Activated CD4-positive, alpha-beta T cell treated with anti-CD3 and anti-CD28 coated beads, Interleukin-2, amount 10 ng/mL, durations not matched to agents 24 days and 14 days (primary cell): ENCODE data around the gene SLC5A10. TPM values are rescaled to one million over a fixed set of nuclear protein-coding genes. Genes with fewer than 3 reads are reported as not detected.

Experiments
- DNase-seq: peaks from one replicate; pipeline ENCODE4 v3.0.0; 2022
- H3K27ac Mint-ChIP-seq: one replicate; pipeline ENCODE4 v1.8.0; 2022; ENCODE audit warnings: mild to moderate bottlenecking, mixed read lengths
- H3K27me3 Mint-ChIP-seq: one replicate; pipeline ENCODE4 v1.8.0; 2022; ENCODE audit warnings: mixed read lengths
- H3K36me3 Mint-ChIP-seq: one replicate; pipeline ENCODE4 v1.8.0; 2022; ENCODE audit warnings: low read depth, mild to moderate bottlenecking, mixed read lengths
- H3K4me1 Mint-ChIP-seq: one replicate; pipeline ENCODE4 v1.8.0; 2021; ENCODE audit warnings: mixed read lengths
- H3K4me3 Mint-ChIP-seq: one replicate; pipeline ENCODE4 v1.8.0; 2022; ENCODE audit warnings: mild to moderate bottlenecking, moderate library complexity, mixed read lengths
- H3K9me3 Mint-ChIP-seq: one replicate; pipeline ENCODE4 v1.8.0; 2021; ENCODE audit warnings: mixed read lengths
- intact Hi-C: fragments of 100-400 bp; cut with micrococcal nuclease; formaldehyde crosslinking; loops from one replicate; pipeline ENCODE4 v1.15.1; 2023
- total RNA-seq: library from RNA; stranded (reverse); gene quantifications from 2 replicates; pipeline ENCODE4 v1.2.3, GENCODE V29; 2022

The SLC5A10 gene
- total RNA-seq, 1 donor from 2014 or later: not detected

- intact Hi-C loops: loop anchor here (5.0 kb wide), 1 partner anchor 36 kb away; no protein-coding TSS in a partner anchor
- peak; percentile 67 for DNase-seq
- H3K27me3 Mint-ChIP-seq: peaks cover 9% of the 10 kb centered on the region
Measured at GRCh38 chr17:19002805-19003542, 51.0 kb downstream of the SLC5A10 start.

GRCh38 chr17:19003543-19004420, 51.8 kb downstream of the SLC5A10 start:
- peak overlapping the region; percentile 90 for H3K4me3 Mint-ChIP-seq
- no peaks in the 10 kb centered on the region for H3K9me3 Mint-ChIP-seq
- peak; percentile 76 for DNase-seq
- peaks cover 12% of the 10 kb centered on the region for H3K27me3 Mint-ChIP-seq
- H3K36me3 Mint-ChIP-seq: peaks cover 5% of the 10 kb centered on the region
- intact Hi-C loops: loop anchor here (2.0 to 5.0 kb wide), 2 partner anchors 36 to 147 kb away; no protein-coding TSS in a partner anchor
- H3K27ac Mint-ChIP-seq: peak overlapping the region; percentile 91
- H3K4me1 Mint-ChIP-seq: peaks cover 21% of the 10 kb centered on the region

More at GRCh38 chr17:19002805-19003542, 51.0 kb downstream of the SLC5A10 start:
- Mint-ChIP-seq H3K36me3 (peaks cover 5% of the 10 kb centered on the region), H3K4me1 (peaks cover 21% of the 10 kb centered on the region), H3K9me3 (no peaks in the 10 kb centered on the region), H3K27ac (no peak overlapping the region), H3K4me3 (peak overlapping the region; percentile 90)

GRCh38 chr17:19004421-19005136, 52.6 kb downstream of the SLC5A10 start, which contains the start of gene FAM83G:
FAM83G (minus strand) TSS chr17:19004764; CDS start chr17:19004041, 723 bp downstream.
- H3K36me3 Mint-ChIP-seq: peaks cover 5% of the 10 kb centered on the region
- peak within 1 kb of the TSS; percentile 91 for H3K27ac Mint-ChIP-seq
- DNase-seq: peak; percentile 94
- peak within 1 kb of the TSS; percentile 90 for H3K4me3 Mint-ChIP-seq
- H3K27me3 Mint-ChIP-seq: peaks cover 14% of the 10 kb centered on the region
- H3K9me3 Mint-ChIP-seq: no peaks in the 10 kb centered on the region
- intact Hi-C loops: loop anchor here (2.0 to 5.0 kb wide), 2 partner anchors 37 to 148 kb away; no protein-coding TSS in a partner anchor
- peaks cover 21% of the 10 kb centered on the region for H3K4me1 Mint-ChIP-seq

- DNase-seq: no peak
- peaks cover 17% of the 10 kb centered on the region for H3K27me3 Mint-ChIP-seq
- no peaks in the 10 kb centered on the region for H3K9me3 Mint-ChIP-seq
- H3K27ac Mint-ChIP-seq: peak overlapping the region; percentile 69
- peaks cover 21% of the 10 kb centered on the region for H3K4me1 Mint-ChIP-seq
- H3K4me3 Mint-ChIP-seq: peak overlapping the region; percentile 72
- intact Hi-C loops: loop anchor here (2.0 kb wide), 1 partner anchor 148 kb away; no protein-coding TSS in a partner anchor
- peaks cover 5% of the 10 kb centered on the region for H3K36me3 Mint-ChIP-seq
Measured at GRCh38 chr17:19005137-19005773, 53.3 kb downstream of the SLC5A10 start.

GRCh38 chr17:19005789-19006430, 53.9 kb downstream of the SLC5A10 start:
- no peak for DNase-seq
- Mint-ChIP-seq H3K4me3 (no peak overlapping the region), H3K9me3 (no peaks in the 10 kb centered on the region), H3K36me3 (peaks cover 5% of the 10 kb centered on the region), H3K27ac (peak overlapping the region; percentile 62), H3K4me1 (peaks cover 19% of the 10 kb centered on the region), H3K27me3 (peaks cover 17% of the 10 kb centered on the region)
- intact Hi-C loops: loop anchor here (2.0 kb wide), 1 partner anchor 149 kb away; no protein-coding TSS in a partner anchor

GRCh38 chr17:19006698-19007097, 54.7 kb downstream of the SLC5A10 start:
- H3K36me3 Mint-ChIP-seq: peaks cover 5% of the 10 kb centered on the region
- peaks cover 21% of the 10 kb centered on the region for H3K4me1 Mint-ChIP-seq
- H3K27ac Mint-ChIP-seq: no peak overlapping the region
- peaks cover 17% of the 10 kb centered on the region for H3K27me3 Mint-ChIP-seq
- no peak for DNase-seq
- intact Hi-C loops: no loop called here
- H3K9me3 Mint-ChIP-seq: no peaks in the 10 kb centered on the region
- no peak overlapping the region for H3K4me3 Mint-ChIP-seq

- Mint-ChIP-seq H3K27me3 (peaks cover 17% of the 10 kb centered on the region), H3K4me1 (peaks cover 5% of the 10 kb centered on the region), H3K4me3 (no peak overlapping the region), H3K9me3 (no peaks in the 10 kb centered on the region), H3K36me3 (no peaks in the 10 kb centered on the region), H3K27ac (no peak overlapping the region)
- intact Hi-C loops: no loop called here
- no peak for DNase-seq
Measured at GRCh38 chr17:19009970-19010369, 58.0 kb downstream of the SLC5A10 start.

DNA sequence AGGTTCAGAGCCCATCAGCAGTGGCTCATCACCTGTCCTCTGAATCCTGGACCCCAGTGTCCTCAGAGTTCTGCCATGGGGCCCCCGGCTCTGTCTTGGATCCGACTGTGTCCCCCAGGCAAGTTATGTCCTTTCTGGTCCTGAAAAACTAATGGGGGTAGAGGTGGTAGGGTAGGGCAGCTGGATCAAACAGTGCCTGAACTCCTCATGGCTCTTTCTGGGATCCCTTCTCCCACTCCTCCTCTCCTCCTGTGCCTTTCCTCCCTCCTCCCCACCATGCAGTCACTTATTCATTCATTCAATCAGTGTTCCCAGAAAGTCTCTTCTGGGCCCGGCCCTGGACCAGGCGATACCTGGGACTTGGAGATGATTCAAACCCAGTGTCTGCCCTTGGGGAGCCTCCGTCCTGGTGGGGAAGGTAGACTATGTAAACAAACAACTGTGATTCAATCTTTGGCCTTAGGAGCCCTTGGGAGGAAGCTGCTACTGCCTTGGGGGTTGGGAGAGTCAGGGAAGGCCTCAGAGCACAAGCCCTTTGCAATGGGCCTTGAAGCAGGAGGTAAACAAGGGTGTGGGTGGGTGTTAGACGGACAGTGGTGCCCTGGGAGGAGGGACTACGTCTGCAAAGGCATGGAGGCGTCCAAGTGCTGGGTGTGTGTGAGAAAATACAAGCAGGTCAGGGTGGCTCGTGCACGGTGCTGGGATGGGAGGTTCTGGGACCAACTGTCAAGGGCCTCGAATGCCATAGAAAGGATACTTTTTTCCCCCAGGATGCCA, 59.0 kb downstream of the SLC5A10 start:
- Mint-ChIP-seq H3K9me3 (no peaks in the 10 kb centered on the region), H3K27me3 (peaks cover 16% of the 10 kb centered on the region), H3K4me1 (peaks cover 4% of the 10 kb centered on the region), H3K27ac (no peak overlapping the region), H3K4me3 (no peak overlapping the region), H3K36me3 (no peaks in the 10 kb centered on the region)
- DNase-seq: no peak
- intact Hi-C loops: no loop called here

GRCh38 chr17:19011581-19011980, 59.6 kb downstream of the SLC5A10 start:
- intact Hi-C loops: no loop called here
- Mint-ChIP-seq H3K27me3 (peaks cover 14% of the 10 kb centered on the region), H3K27ac (no peak overlapping the region), H3K36me3 (no peaks in the 10 kb centered on the region), H3K9me3 (no peaks in the 10 kb centered on the region), H3K4me1 (peaks cover 3% of the 10 kb centered on the region), H3K4me3 (no peak overlapping the region)
- DNase-seq: no peak

DNA sequence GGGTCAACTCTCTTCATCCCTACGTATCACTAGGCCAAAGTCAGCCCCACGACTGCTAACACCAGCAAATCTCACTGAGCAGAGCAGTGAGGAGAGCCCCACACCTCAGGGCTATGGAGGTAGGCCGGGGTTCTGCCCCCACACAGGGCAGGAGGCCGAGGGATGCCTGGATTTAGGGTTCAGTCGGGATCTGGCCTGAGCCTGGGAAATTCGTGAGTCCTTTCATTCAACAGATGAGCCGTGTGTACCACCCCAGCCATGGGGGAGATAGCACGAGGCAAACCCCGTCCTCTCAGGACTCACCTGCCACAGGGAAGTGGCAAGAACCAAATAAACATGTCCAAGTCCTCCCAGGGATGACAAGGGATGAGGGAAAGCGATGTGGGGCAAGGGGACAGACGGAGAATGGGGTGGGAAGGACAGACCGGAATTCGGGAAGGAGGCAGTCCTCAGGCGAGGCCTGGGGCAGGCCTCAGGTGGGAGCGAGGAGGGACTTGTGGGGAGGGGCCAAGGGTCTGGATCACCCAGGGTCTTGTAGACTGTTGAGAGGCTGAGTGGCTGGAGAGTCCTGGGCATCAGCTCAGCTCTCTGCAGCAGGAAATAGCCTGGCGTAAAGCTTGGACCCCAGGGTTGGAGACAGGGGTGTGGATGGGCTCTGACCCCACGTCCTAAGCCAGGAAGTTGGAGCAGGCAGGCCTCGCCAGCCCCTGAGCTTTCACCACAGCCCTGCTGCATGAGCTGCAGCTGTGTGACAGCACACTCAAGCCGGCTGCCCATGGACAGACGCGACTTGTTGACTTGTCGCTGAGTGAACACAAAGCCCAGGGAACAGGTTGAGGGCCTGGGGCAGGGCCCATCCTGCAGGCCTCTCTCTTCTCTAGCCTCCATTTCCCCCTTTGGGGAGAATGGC, 60.5 kb downstream of the SLC5A10 start:
- H3K4me1 Mint-ChIP-seq: peaks cover 2% of the 10 kb centered on the region
- H3K27ac Mint-ChIP-seq: no peak overlapping the region
- H3K9me3 Mint-ChIP-seq: no peaks in the 10 kb centered on the region
- H3K4me3 Mint-ChIP-seq: no peak overlapping the region
- no peaks in the 10 kb centered on the region for H3K36me3 Mint-ChIP-seq
- intact Hi-C loops: no loop called here
- DNase-seq: no peak
- peaks cover 14% of the 10 kb centered on the region for H3K27me3 Mint-ChIP-seq

DNA sequence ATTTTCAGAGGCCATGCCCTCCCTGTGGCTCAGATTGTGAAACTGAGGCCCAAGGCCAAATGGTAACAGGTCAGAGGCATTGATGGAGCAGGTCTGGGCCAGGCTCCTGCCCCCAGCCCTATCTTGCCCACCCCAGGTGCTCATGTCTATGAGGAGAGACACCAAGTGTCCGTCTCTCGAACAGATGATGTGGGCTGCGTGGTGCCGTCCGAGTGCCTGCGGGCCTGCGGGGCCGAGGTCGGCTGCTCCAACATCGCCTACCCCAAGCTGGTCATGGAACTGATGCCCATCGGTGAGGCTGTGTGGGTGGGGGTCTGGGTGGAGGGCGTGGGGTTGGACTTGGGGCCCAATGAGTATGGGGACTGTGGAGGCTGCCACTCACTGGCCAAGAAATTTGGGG, 61.3 kb downstream of the SLC5A10 start:
- intact Hi-C loops: no loop called here

More for the DNA sequence above, 61.3 kb downstream of the SLC5A10 start:
- no peak for DNase-seq
- Mint-ChIP-seq H3K4me1 (peaks cover 2% of the 10 kb centered on the region), H3K9me3 (no peaks in the 10 kb centered on the region), H3K27me3 (peaks cover 6% of the 10 kb centered on the region), H3K27ac (no peak overlapping the region), H3K4me3 (no peak overlapping the region), H3K36me3 (no peaks in the 10 kb centered on the region)
